Karpas-422 (cell line): ENCODE measurements around the gene ABCA12. TPM values are rescaled to one million over a fixed set of nuclear protein-coding genes. Genes with fewer than 3 reads are reported as not detected.

Experiments
- DNase-seq: peaks from one replicate; pipeline ENCODE4 v3.0.0-alpha.2; 2015
- H2AFZ ChIP-seq: fragments of 200-600 bp; sonication (generic); 2 replicates; pipeline ENCODE4 v1.6.1; 2014; ENCODE audit warnings: antibody characterized with exemption, low read length, mixed read lengths
- H3K27ac ChIP-seq: fragments of 200-600 bp; sonication (generic); 2 replicates; pipeline ENCODE4 v1.5.1; 2014; ENCODE audit warnings: mild to moderate bottlenecking, low read length, moderate library complexity
- H3K27me3 ChIP-seq: fragments of 200-600 bp; sonication (generic); 2 replicates; pipeline ENCODE4 v1.6.1; 2014; ENCODE audit warnings: low read length, mixed read lengths
- H3K36me3 ChIP-seq: fragments of 200-600 bp; sonication (generic); 2 replicates; pipeline ENCODE4 v1.6.1; 2014; ENCODE audit warnings: low read length, mixed read lengths; ENCODE audit not compliant: insufficient read depth
- H3K4me1 ChIP-seq: fragments of 200-600 bp; sonication (generic); 2 replicates; pipeline ENCODE4 v1.6.1; 2014; ENCODE audit warnings: mild to moderate bottlenecking, low read length, mixed read lengths
- H3K4me2 ChIP-seq: fragments of 200-600 bp; sonication (generic); 2 replicates; pipeline ENCODE4 v1.6.1; 2014; ENCODE audit warnings: low read length, low read depth, mild to moderate bottlenecking; ENCODE audit not compliant: poor library complexity, severe bottlenecking
- H3K4me3 ChIP-seq: fragments of 200-600 bp; sonication (generic); 2 replicates; pipeline ENCODE4 v1.5.1; 2014; ENCODE audit warnings: mild to moderate bottlenecking, antibody characterized with exemption, low read length, mixed read lengths
- H3K79me2 ChIP-seq: fragments of 200-600 bp; sonication (generic); 2 replicates; pipeline ENCODE4 v1.6.1; 2014; ENCODE audit warnings: mild to moderate bottlenecking, low read length, mixed read lengths
- H3K9ac ChIP-seq: fragments of 200-600 bp; sonication (generic); 2 replicates; pipeline ENCODE4 v1.6.0; 2014; ENCODE audit warnings: low read length
- H3K9me2 ChIP-seq: fragments of 200-600 bp; sonication (generic), shearing (Covaris generic); replicated peaks from 2 replicates; pipeline ENCODE4 v1.6.0; 2014; ENCODE audit warnings: mild to moderate bottlenecking, low read length, moderate library complexity; ENCODE audit not compliant: insufficient read depth
- H3K9me3 ChIP-seq: fragments of 300-700, 200-600 bp; sonication (generic); 2 replicates; pipeline ENCODE4 v1.6.1; 2014; ENCODE audit warnings: low read length, mixed read lengths
- H4K20me1 ChIP-seq: fragments of 200-600 bp; sonication (generic); 2 replicates; pipeline ENCODE4 v1.6.1; 2014; ENCODE audit warnings: mild to moderate bottlenecking, antibody characterized with exemption, low read length, low read depth; ENCODE audit not compliant: insufficient read depth
- total RNA-seq: library from RNA; depleted of rRNA; stranded (reverse); fragments of >200 nt; shearing (Covaris generic); gene quantifications from 2 replicates; pipeline ENCODE4 v1.2.3, GENCODE V29; 2014; ENCODE audit warnings: low replicate concordance

ABCA12 gene
- total RNA-seq, 1 experiment from 2014 or later, result not detected

DNA sequence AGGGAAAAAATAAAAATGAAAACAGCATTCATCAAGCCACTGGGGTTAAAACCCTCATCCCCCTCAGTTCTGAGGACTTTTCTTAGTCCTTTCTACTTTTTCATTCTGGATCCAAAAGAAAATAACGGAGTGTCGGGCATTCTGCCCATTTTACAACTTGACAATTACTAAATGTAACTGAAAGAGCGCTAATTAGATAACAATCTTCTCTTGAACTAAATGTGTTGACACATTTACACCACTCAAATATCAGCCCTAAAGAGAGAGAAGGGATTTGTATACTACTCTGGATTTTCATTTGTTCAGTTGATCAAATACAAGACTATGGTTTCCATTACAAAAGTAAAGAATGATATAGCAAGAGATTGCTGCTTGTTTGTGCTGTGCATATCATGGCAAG is 27.5 kb downstream of the ABCA12 start:
- Histone ChIP-seq H3K9ac (no peak overlapping the region), H3K27ac (no peak overlapping the region), H3K4me3 (no peak overlapping the region), H3K9me2 (no peaks in the 10 kb centered on the region), H2AFZ (no peak overlapping the region), H3K4me2 (no peak overlapping the region), H3K79me2 (no peaks in the 10 kb centered on the region), H3K9me3 (no peaks in the 10 kb centered on the region), H3K4me1 (no peaks in the 10 kb centered on the region), H3K27me3 (no peaks in the 10 kb centered on the region), H3K36me3 (no peaks in the 10 kb centered on the region), H4K20me1 (no peaks in the 10 kb centered on the region)
- DNase-seq, result no peak

- H3K9me2 ChIP-seq, result no peaks in the 10 kb centered on the region
- H3K4me3 ChIP-seq, result no peak overlapping the region
- no peaks in the 10 kb centered on the region for H3K4me1 ChIP-seq
- H3K27ac ChIP-seq, result no peak overlapping the region
- H4K20me1 ChIP-seq, result no peaks in the 10 kb centered on the region
- peaks cover 3% of the 10 kb centered on the region; the same call in 1 of the 2 replicates for H3K27me3 ChIP-seq
- H3K79me2 ChIP-seq, result no peaks in the 10 kb centered on the region
- no peak overlapping the region for H3K4me2 ChIP-seq
- no peak overlapping the region for H2AFZ ChIP-seq
- H3K9ac ChIP-seq, result no peak overlapping the region
- no peaks in the 10 kb centered on the region for H3K9me3 ChIP-seq
- DNase-seq, result no peak
- H3K36me3 ChIP-seq, result no peaks in the 10 kb centered on the region
Observed at GRCh38 chr2:215107216-215108056, 31.0 kb downstream of the ABCA12 start.

DNA sequence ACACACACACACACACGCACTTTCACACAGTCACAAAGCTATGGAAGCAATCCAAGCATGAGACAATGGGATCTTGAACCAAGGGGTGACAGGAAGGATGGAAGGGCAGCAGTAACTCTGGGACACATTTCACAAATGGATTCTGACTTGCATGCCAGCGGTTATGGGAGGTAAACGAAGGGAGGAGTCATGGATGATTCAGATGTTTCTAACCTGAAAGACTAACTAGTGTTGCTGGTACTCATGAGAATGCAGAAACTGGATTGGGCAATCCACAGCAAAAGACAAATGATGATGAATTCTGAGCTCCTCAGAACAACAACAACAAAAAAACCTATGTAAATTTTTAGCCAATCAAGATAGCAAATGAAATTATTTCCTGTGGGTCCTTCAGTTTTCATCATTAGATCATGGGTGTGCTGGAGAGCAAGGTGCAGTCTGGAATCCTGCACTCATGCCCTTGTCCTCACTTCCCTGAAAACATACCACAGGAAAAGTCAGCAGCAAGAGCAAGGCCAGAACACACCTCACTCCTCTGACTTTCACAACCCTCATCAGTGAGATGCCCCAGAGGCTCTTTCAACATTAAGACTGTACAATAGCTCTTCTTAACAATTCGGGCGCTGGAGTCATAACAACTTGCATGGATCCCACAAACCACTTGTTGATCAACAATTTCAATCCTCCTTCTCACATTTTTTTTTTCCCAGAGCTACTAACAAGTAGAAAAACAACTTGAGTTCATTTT is 32.6 kb downstream of the ABCA12 start:
- peaks cover 3% of the 10 kb centered on the region; the same call in 1 of the 2 replicates for H3K27me3 ChIP-seq
- no peak for DNase-seq
- H4K20me1 ChIP-seq, result no peaks in the 10 kb centered on the region
- no peak overlapping the region for H3K9ac ChIP-seq
- no peaks in the 10 kb centered on the region for H3K4me1 ChIP-seq
- H3K9me3 ChIP-seq, result no peaks in the 10 kb centered on the region
- no peak overlapping the region for H2AFZ ChIP-seq
- no peaks in the 10 kb centered on the region for H3K36me3 ChIP-seq
- no peak overlapping the region for H3K27ac ChIP-seq
- no peaks in the 10 kb centered on the region for H3K9me2 ChIP-seq
- no peak overlapping the region for H3K4me3 ChIP-seq
- H3K79me2 ChIP-seq, result no peaks in the 10 kb centered on the region
- H3K4me2 ChIP-seq, result no peak overlapping the region

DNA sequence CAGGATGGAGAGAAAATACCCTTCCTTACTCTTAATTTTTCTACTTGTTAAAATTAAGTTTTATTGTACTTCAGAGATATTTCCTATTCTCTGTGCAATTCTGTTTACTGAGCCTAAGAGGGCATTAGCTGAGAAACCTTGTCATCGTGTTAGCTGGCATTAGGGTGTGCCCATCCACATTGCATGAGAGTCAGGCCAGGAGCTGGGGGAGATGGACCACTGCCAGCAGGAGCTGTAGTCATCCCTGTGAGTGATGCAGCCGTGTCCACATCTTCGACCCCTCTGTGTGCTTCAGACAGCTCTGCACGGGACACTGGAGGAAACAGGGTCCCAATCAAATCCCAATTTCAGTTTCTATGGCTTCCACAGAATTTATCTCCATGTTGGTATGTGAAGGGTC is 34.2 kb downstream of the ABCA12 start:
- Histone ChIP-seq H3K9ac (no peak overlapping the region), H3K9me2 (no peaks in the 10 kb centered on the region), H3K36me3 (no peaks in the 10 kb centered on the region), H3K4me2 (no peak overlapping the region), H3K4me1 (no peaks in the 10 kb centered on the region), H3K27ac (no peak overlapping the region), H3K79me2 (no peaks in the 10 kb centered on the region), H2AFZ (no peak overlapping the region), H3K4me3 (no peak overlapping the region), H4K20me1 (no peaks in the 10 kb centered on the region), H3K27me3 (peaks cover 3% of the 10 kb centered on the region; the same call in 1 of the 2 replicates), H3K9me3 (no peaks in the 10 kb centered on the region)
- no peak for DNase-seq

- no peak overlapping the region for H3K9ac ChIP-seq
- H3K4me2 ChIP-seq, result no peak overlapping the region
- no peak for DNase-seq
- H3K27ac ChIP-seq, result no peak overlapping the region
- H3K36me3 ChIP-seq, result no peaks in the 10 kb centered on the region
- H3K9me2 ChIP-seq, result no peaks in the 10 kb centered on the region
- no peaks in the 10 kb centered on the region for H3K4me1 ChIP-seq
- H2AFZ ChIP-seq, result no peak overlapping the region
- H3K4me3 ChIP-seq, result no peak overlapping the region
- no peaks in the 10 kb centered on the region for H4K20me1 ChIP-seq
- no peaks in the 10 kb centered on the region for H3K27me3 ChIP-seq
- H3K9me3 ChIP-seq, result no peaks in the 10 kb centered on the region
- H3K79me2 ChIP-seq, result no peaks in the 10 kb centered on the region
Observed at GRCh38 chr2:215098875-215099274, 39.6 kb downstream of the ABCA12 start.

- Histone ChIP-seq H3K4me3 (no peak overlapping the region), H3K9me3 (no peaks in the 10 kb centered on the region), H3K4me2 (no peak overlapping the region), H4K20me1 (no peaks in the 10 kb centered on the region), H3K9ac (no peak overlapping the region), H3K79me2 (no peaks in the 10 kb centered on the region), H3K4me1 (no peaks in the 10 kb centered on the region), H3K27me3 (no peaks in the 10 kb centered on the region), H3K27ac (no peak overlapping the region), H3K9me2 (no peaks in the 10 kb centered on the region), H2AFZ (no peak overlapping the region), H3K36me3 (no peaks in the 10 kb centered on the region)
- DNase-seq, result no peak
Observed at GRCh38 chr2:215084080-215084479, 54.3 kb downstream of the ABCA12 start.

GRCh38 chr2:215083146-215083545 is 55.3 kb downstream of the ABCA12 start:
- H3K9me2 ChIP-seq, result no peaks in the 10 kb centered on the region

DNA sequence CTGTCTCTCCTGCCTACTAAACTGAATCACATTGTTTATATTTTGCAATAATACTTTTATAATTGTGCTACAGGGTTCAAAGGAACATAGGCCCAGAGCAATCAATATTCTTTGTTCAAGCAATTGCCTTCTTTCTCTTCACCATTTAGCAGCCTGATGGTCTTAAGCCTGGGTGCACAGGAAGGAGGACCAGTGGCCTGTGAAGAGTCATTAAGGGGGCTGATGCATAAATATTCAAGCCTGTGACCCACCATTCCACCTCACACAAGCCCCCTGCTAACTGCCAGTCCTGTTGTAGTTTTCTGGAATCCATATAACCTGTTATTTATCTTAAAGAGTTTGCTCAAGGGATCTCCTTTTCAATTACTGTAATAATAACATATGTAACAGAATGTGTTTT is 56.0 kb downstream of the ABCA12 start:
- DNase-seq, result no peak
- H3K27me3 ChIP-seq, result no peaks in the 10 kb centered on the region
- H4K20me1 ChIP-seq, result no peaks in the 10 kb centered on the region
- H3K4me1 ChIP-seq, result no peaks in the 10 kb centered on the region
- H3K4me2 ChIP-seq, result no peak overlapping the region
- no peak overlapping the region for H3K9ac ChIP-seq
- H2AFZ ChIP-seq, result no peak overlapping the region
- no peak overlapping the region for H3K27ac ChIP-seq
- H3K9me2 ChIP-seq, result no peaks in the 10 kb centered on the region
- no peaks in the 10 kb centered on the region for H3K79me2 ChIP-seq
- no peak overlapping the region for H3K4me3 ChIP-seq
- no peaks in the 10 kb centered on the region for H3K9me3 ChIP-seq
- no peaks in the 10 kb centered on the region for H3K36me3 ChIP-seq

More at GRCh38 chr2:215083146-215083545, 55.3 kb downstream of the ABCA12 start:
- Histone ChIP-seq H3K4me2 (no peak overlapping the region), H3K36me3 (no peaks in the 10 kb centered on the region), H2AFZ (no peak overlapping the region), H3K79me2 (no peaks in the 10 kb centered on the region), H3K4me3 (no peak overlapping the region), H3K9me3 (no peaks in the 10 kb centered on the region), H3K9ac (no peak overlapping the region), H3K27ac (no peak overlapping the region), H4K20me1 (no peaks in the 10 kb centered on the region), H3K27me3 (no peaks in the 10 kb centered on the region), H3K4me1 (no peaks in the 10 kb centered on the region)
- no peak for DNase-seq
